Dedifferentiated amniotic fluid mesenchymal stem cell (primary cell): Measurements from ENCODE around the gene DOK6.
"Not testable (repeated sequence)": the region's sequence is repeated elsewhere in the genome, so short reads cannot be mapped to it uniquely, and the experiment has no call there.

ENCODE experiments used
- DNase-seq: peaks from one replicate; pipeline ENCODE4 v3.0.0-alpha.2; 2016; ENCODE audit errors: extremely low spot score

DOK6 gene

GRCh38 chr18:69808399-69808798 lies 407.7 kb downstream of the DOK6 start:
- DNase-seq, result no peak

GRCh38 chr18:69813559-69813958 lies 412.9 kb downstream of the DOK6 start:
- DNase-seq, result no peak

- no peak for DNase-seq
These were observed 414.2 kb downstream of the DOK6 start for GRCh38 chr18:69814861-69815385.

GRCh38 chr18:69817335-69817940 lies 416.8 kb downstream of the DOK6 start:
- peak; percentile 98 for DNase-seq

GRCh38 chr18:69819460-69819859 lies 418.8 kb downstream of the DOK6 start:
- DNase-seq, result no peak

- no peak for DNase-seq
These were observed 419.9 kb downstream of the DOK6 start for GRCh38 chr18:69820538-69820937.

- no peak for DNase-seq
These were observed 429.5 kb downstream of the DOK6 start for GRCh38 chr18:69830189-69830588.

GRCh38 chr18:69834980-69835379 lies 434.3 kb downstream of the DOK6 start:
- DNase-seq, result not testable (repeated sequence)

GRCh38 chr18:69838003-69838402 lies 437.3 kb downstream of the DOK6 start:
- no peak for DNase-seq

GRCh38 chr18:69838620-69839411 lies 438.1 kb downstream of the DOK6 start:
- DNase-seq, result no peak

GRCh38 chr18:69839497-69839896 lies 438.8 kb downstream of the DOK6 start:
- DNase-seq, result no peak

- DNase-seq, result no peak
These were observed 439.3 kb downstream of the DOK6 start for GRCh38 chr18:69840001-69840400.

GRCh38 chr18:69840445-69840844 lies 439.8 kb downstream of the DOK6 start:
- peak; percentile 30 for DNase-seq

GRCh38 chr18:69841117-69841516 lies 440.4 kb downstream of the DOK6 start:
- DNase-seq, result no peak

GRCh38 chr18:69843015-69843414 lies 442.3 kb downstream of the DOK6 start:
- DNase-seq, result no peak

- DNase-seq, result no peak
These were observed 444.0 kb downstream of the DOK6 start for GRCh38 chr18:69844656-69845055.

- no peak for DNase-seq
These were observed 445.2 kb downstream of the DOK6 start for GRCh38 chr18:69845593-69846506.

- DNase-seq, result no peak
These were observed 452.4 kb downstream of the DOK6 start for GRCh38 chr18:69853051-69853450.

GRCh38 chr18:69854455-69854854 lies 453.8 kb downstream of the DOK6 start:
- DNase-seq, result no peak

- no peak for DNase-seq
These were observed 458.2 kb downstream of the DOK6 start for GRCh38 chr18:69858897-69859296.

GRCh38 chr18:69864802-69865201 lies 464.1 kb downstream of the DOK6 start:
- DNase-seq, result not testable (repeated sequence)

GRCh38 chr18:69865776-69866175 lies 465.1 kb downstream of the DOK6 start:
- no peak for DNase-seq
